Measurements from ENCODE around the gene FAM25A.
"Not testable (repeated sequence)": the region's sequence is repeated elsewhere in the genome, so short reads cannot be mapped to it uniquely, and the experiment has no call there.

FAM25A gene

GRCh38 chr10:86992456-86992855, 27.6 kb upstream of the FAM25A start:
- in situ Hi-C loops (cut with HindIII; ENCODE audit: low pct_ligation_motif_present, low sequenced_read_pairs) = no loop called here
- no peak for TF ChIP-seq CTCF (IDR thresholded peaks at IDR 0.05; ENCODE audit: low read depth, low read length, missing control alignments)
- no peak overlapping the region for H3K4me3 ChIP-seq (ENCODE audit: low read depth, low read length)
- H3K27me3 ChIP-seq (replicated peaks) = no peaks in the 10 kb centered on the region
- H3K36me3 ChIP-seq (replicated peaks) = no peaks in the 10 kb centered on the region
- no peak overlapping the region for H3K27ac ChIP-seq
- no peak for DNase-seq

GRCh38 chr10:86992929-86993328, 27.2 kb upstream of the FAM25A start:
- TF ChIP-seq CTCF (IDR thresholded peaks at IDR 0.05; ENCODE audit: low read depth, low read length, missing control alignments) = no peak
- Histone ChIP-seq H3K27me3 (replicated peaks) (no peaks in the 10 kb centered on the region), H3K4me3 (ENCODE audit: low read depth, low read length) (no peak overlapping the region), H3K36me3 (replicated peaks) (no peaks in the 10 kb centered on the region), H3K27ac (no peak overlapping the region)
- in situ Hi-C loops (cut with HindIII; ENCODE audit: low pct_ligation_motif_present, low sequenced_read_pairs) = no loop called here
- no peak for DNase-seq

DNA sequence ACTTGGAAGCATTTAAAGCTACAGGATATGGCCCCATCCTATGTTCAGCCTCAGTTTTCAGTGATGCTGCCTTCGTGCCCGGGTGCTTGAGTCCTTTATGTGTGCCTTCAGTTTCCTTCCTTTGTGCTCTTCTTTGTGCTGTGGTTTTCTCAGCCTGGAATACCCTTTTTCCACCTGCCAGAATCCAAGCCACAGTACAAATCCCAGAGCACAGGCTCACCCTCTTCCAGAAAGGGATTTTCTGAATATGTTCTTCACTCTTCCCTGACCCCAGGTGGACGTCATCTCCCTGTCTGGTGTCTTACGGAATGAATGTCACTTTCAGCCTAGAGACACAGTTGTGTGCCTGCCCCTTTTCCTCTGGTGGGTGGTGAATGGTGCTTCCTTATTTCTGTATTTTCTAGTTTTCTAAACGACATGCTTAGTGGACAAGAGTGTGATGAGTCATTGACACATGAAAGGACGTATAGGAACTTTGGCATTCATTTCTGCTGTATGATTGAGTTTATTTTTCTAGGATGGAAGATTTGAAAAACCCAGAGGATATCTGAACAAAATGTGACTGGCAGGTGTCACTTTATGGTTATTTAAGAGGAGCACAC, 20.2 kb upstream of the FAM25A start:
- H3K27ac ChIP-seq; DNase-seq; H3K27me3 ChIP-seq (replicated peaks); H3K36me3 ChIP-seq (replicated peaks); in situ Hi-C loops (cut with HindIII; ENCODE audit: low pct_ligation_motif_present, low sequenced_read_pairs); H3K4me3 ChIP-seq (ENCODE audit: low read depth, low read length): not testable (repeated sequence)

- DNase-seq = no peak
- TF ChIP-seq CTCF (IDR thresholded peaks at IDR 0.05; ENCODE audit: low read depth, low read length, missing control alignments) = no peak
- Histone ChIP-seq H3K36me3 (replicated peaks) (no peaks in the 10 kb centered on the region), H3K27ac (no peak overlapping the region), H3K27me3 (replicated peaks) (no peaks in the 10 kb centered on the region), H3K4me3 (ENCODE audit: low read depth, low read length) (no peak overlapping the region)
- in situ Hi-C loops (cut with HindIII; ENCODE audit: low pct_ligation_motif_present, low sequenced_read_pairs) = no loop called here
Observed at GRCh38 chr10:87000491-87000890, 19.6 kb upstream of the FAM25A start.

GRCh38 chr10:87007124-87007523, 13.0 kb upstream of the FAM25A start:
- H3K4me3 ChIP-seq (ENCODE audit: low read depth, low read length); H3K27me3 ChIP-seq (replicated peaks); H3K36me3 ChIP-seq (replicated peaks); in situ Hi-C loops (cut with HindIII; ENCODE audit: low pct_ligation_motif_present, low sequenced_read_pairs); H3K27ac ChIP-seq: not testable (repeated sequence)
- peak; percentile 28 for DNase-seq

- H3K4me3 ChIP-seq (ENCODE audit: low read depth, low read length); DNase-seq; H3K36me3 ChIP-seq (replicated peaks); H3K27ac ChIP-seq; H3K27me3 ChIP-seq (replicated peaks); in situ Hi-C loops (cut with HindIII; ENCODE audit: low pct_ligation_motif_present, low sequenced_read_pairs): not testable (repeated sequence)
Observed at GRCh38 chr10:87007674-87008073, 12.4 kb upstream of the FAM25A start.

GRCh38 chr10:87008303-87008702, 11.8 kb upstream of the FAM25A start:
- H3K36me3 ChIP-seq (replicated peaks); DNase-seq; in situ Hi-C loops (cut with HindIII; ENCODE audit: low pct_ligation_motif_present, low sequenced_read_pairs); H3K27ac ChIP-seq; H3K4me3 ChIP-seq (ENCODE audit: low read depth, low read length); H3K27me3 ChIP-seq (replicated peaks): not testable (repeated sequence)

GRCh38 chr10:87009134-87009696, 10.9 kb upstream of the FAM25A start:
- H3K27ac ChIP-seq; in situ Hi-C loops (cut with HindIII; ENCODE audit: low pct_ligation_motif_present, low sequenced_read_pairs); H3K27me3 ChIP-seq (replicated peaks); H3K4me3 ChIP-seq (ENCODE audit: low read depth, low read length); H3K36me3 ChIP-seq (replicated peaks); DNase-seq: not testable (repeated sequence)

GRCh38 chr10:87013528-87013927, 6.6 kb upstream of the FAM25A start:
- in situ Hi-C loops (cut with HindIII; ENCODE audit: low pct_ligation_motif_present, low sequenced_read_pairs); H3K4me3 ChIP-seq (ENCODE audit: low read depth, low read length); H3K27me3 ChIP-seq (replicated peaks): not testable (repeated sequence)

DNA sequence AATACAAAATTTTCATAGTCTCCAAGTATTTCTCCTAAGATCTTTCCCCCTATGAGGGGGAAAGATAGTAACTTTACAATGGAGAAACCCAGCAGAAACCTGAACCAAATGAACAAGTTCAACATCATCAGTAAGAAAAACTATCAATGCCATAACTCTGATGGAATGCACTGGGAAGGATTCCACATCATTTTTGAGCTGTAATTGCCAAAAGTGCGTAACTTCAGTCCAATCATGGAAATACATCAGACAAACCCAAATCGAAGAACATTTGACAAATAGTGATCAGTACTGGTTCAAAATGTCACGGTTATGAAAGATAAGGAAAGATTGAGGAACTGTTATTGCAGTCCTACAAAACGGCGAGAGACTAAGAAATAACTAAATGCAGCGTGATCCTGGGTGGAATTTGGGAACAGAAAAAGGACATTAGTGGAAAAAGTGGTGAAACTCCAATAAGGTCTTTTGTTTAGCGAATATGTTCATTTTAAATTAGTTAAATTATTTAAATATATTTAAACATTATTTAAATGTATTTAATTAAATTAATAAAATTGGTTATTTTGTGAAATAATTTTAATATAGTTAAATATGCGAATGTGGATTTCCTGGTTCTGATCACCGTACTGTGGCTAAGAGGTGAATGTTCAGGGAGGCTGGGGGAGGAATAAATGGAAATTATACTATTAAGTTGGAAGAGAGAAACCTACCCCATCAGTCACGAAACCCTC, 4.9 kb upstream of the FAM25A start:
- H3K36me3 ChIP-seq (replicated peaks); H3K27me3 ChIP-seq (replicated peaks); in situ Hi-C loops (cut with HindIII; ENCODE audit: low pct_ligation_motif_present, low sequenced_read_pairs); H3K4me3 ChIP-seq (ENCODE audit: low read depth, low read length); H3K27ac ChIP-seq; DNase-seq: not testable (repeated sequence)

More at GRCh38 chr10:87013528-87013927, 6.6 kb upstream of the FAM25A start:
- H3K36me3 ChIP-seq (replicated peaks); H3K27ac ChIP-seq; DNase-seq: not testable (repeated sequence)

DNA sequence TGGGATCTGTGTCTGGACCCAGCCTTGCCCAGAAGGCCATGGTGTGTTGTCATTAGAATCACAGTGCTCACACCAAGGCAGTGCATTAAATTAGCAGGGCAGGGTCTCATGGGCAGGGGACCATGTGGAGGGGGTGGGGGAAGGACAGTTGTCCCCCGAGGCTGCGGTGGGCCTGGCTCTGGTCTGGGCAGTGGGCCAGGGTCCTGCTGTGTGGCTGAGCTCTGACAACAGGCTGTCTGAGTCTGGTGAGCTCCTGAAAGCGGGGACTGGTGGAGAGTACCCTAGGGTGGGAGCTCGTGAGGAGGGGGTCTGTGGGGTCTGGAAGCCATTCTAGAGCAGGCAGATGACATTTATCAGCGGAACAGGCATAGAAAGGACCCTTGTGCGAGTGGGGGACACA, 2.0 kb upstream of the FAM25A start:
- H3K4me3 ChIP-seq (ENCODE audit: low read depth, low read length); H3K36me3 ChIP-seq (replicated peaks); H3K27me3 ChIP-seq (replicated peaks); H3K27ac ChIP-seq; DNase-seq; in situ Hi-C loops (cut with HindIII; ENCODE audit: low pct_ligation_motif_present, low sequenced_read_pairs): not testable (repeated sequence)
